Measurements from ENCODE around the gene PRKCE. TPM values are rescaled to one million over a fixed set of nuclear protein-coding genes. Genes with fewer than 3 reads are reported as not detected.

PRKCE gene
- total RNA-seq, 1 experiment from 2014 or later, result 2.4 TPM

DNA sequence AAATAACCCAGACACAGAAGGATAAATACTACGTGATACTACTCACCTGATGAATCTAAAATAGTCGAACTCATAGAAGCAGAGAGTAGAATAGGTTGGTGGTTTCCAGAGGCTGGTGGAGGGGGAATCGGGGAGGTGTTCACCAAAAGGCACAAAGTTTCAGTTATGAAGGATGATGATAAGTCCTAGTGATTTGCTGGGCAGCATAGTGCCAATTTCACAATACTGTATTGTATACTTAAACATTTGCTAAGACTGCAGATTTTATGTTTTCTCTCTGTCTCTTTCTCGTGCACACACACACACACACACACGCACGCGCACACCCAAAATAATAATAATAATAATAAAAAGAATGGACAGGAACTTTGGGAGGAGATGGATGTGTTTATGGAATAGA is 425.4 kb downstream of the PRKCE start:
- Histone ChIP-seq H3K9me3 (ENCODE audit: low read depth, low read length, poor library complexity, severe bottlenecking) (no peaks in the 10 kb centered on the region), H3K27me3 (replicated peaks; ENCODE audit: insufficient read depth, low read depth, low read length, poor library complexity) (no peaks in the 10 kb centered on the region), H3K27ac (ENCODE audit: low read depth, low read length, poor library complexity, severe bottlenecking) (no peak overlapping the region), H3K4me3 (ENCODE audit: low read depth, low read length, poor library complexity, severe bottlenecking) (no peak overlapping the region), H3K4me1 (ENCODE audit: insufficient read depth, low read length, poor library complexity, severe bottlenecking) (no peaks in the 10 kb centered on the region), H3K36me3 (ENCODE audit: insufficient read depth, low read length, poor library complexity, severe bottlenecking) (no peaks in the 10 kb centered on the region)
- no peak for DNase-seq (ENCODE audit: low spot score)
- TF ChIP-seq, protein P1, sequence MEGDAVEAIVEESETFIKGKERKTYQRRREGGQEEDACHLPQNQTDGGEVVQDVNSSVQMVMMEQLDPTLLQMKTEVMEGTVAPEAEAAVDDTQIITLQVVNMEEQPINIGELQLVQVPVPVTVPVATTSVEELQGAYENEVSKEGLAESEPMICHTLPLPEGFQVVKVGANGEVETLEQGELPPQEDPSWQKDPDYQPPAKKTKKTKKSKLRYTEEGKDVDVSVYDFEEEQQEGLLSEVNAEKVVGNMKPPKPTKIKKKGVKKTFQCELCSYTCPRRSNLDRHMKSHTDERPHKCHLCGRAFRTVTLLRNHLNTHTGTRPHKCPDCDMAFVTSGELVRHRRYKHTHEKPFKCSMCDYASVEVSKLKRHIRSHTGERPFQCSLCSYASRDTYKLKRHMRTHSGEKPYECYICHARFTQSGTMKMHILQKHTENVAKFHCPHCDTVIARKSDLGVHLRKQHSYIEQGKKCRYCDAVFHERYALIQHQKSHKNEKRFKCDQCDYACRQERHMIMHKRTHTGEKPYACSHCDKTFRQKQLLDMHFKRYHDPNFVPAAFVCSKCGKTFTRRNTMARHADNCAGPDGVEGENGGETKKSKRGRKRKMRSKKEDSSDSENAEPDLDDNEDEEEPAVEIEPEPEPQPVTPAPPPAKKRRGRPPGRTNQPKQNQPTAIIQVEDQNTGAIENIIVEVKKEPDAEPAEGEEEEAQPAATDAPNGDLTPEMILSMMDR (conservative IDR thresholded peaks at IDR 0.05; ENCODE audit: low read depth, low read length), result no peak
- TF ChIP-seq EZH2 (IDR thresholded peaks at IDR 0.05; ENCODE audit: borderline replicate concordance, low read depth, low read length, poor library complexity, severe bottlenecking), result no peak
- intact Hi-C loops (cut with micrococcal nuclease; ENCODE audit: unreplicated experiment), result no loop called here
- POLR2A ChIA-PET (ENCODE audit: low non-redundant PET), result no interaction called here
- CTCF ChIA-PET, result no interaction called here
- no TSS peak for BruUV-seq (replicated peaks)

DNA sequence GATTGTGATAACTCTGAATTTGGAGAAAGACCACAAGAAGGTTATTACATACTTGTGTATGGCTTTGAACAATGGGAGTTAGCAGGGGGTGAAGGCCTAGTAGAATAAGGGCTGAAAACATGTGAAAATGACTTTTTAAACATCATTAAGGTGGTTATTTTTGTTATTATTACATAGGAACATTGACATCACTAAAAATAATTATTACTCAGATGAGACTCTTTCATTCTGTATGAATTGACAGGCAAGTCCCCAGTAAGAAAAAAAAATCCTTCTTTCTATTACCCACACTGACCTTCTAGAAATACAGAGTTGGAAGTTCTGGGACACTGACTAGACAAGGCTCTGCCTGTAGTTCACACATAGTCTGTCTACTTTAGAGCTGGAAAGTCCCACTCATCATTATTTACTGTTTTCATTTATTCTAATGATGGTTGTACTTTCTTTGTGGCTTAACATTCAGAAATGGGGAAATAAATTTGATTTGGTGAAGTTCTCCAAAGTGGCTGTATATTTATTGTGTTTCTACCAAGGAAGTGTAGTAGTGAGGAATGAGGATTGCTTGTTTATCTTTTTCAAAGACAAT is 426.1 kb downstream of the PRKCE start:
- Histone ChIP-seq H3K27ac (ENCODE audit: low read depth, low read length, poor library complexity, severe bottlenecking) (no peak overlapping the region), H3K27me3 (replicated peaks; ENCODE audit: insufficient read depth, low read depth, low read length, poor library complexity) (no peaks in the 10 kb centered on the region), H3K4me1 (ENCODE audit: insufficient read depth, low read length, poor library complexity, severe bottlenecking) (no peaks in the 10 kb centered on the region), H3K9me3 (ENCODE audit: low read depth, low read length, poor library complexity, severe bottlenecking) (no peaks in the 10 kb centered on the region), H3K4me3 (ENCODE audit: low read depth, low read length, poor library complexity, severe bottlenecking) (no peak overlapping the region), H3K36me3 (ENCODE audit: insufficient read depth, low read length, poor library complexity, severe bottlenecking) (no peaks in the 10 kb centered on the region)
- intact Hi-C loops (cut with micrococcal nuclease; ENCODE audit: unreplicated experiment), result no loop called here
- DNase-seq (ENCODE audit: low spot score), result no peak
- ChIA-PET POLR2A (ENCODE audit: low non-redundant PET) (interaction anchor here (0.6 kb wide), 1 partner anchor 303 kb away, joined by 4 read pairs; no protein-coding TSS in a partner anchor), CTCF (no interaction called here)
- no peak for TF ChIP-seq EZH2 (IDR thresholded peaks at IDR 0.05; ENCODE audit: borderline replicate concordance, low read depth, low read length, poor library complexity, severe bottlenecking)
- TF ChIP-seq, protein P1 (conservative IDR thresholded peaks at IDR 0.05; ENCODE audit: low read depth, low read length), result no peak
- BruUV-seq (replicated peaks), result no TSS peak

DNA sequence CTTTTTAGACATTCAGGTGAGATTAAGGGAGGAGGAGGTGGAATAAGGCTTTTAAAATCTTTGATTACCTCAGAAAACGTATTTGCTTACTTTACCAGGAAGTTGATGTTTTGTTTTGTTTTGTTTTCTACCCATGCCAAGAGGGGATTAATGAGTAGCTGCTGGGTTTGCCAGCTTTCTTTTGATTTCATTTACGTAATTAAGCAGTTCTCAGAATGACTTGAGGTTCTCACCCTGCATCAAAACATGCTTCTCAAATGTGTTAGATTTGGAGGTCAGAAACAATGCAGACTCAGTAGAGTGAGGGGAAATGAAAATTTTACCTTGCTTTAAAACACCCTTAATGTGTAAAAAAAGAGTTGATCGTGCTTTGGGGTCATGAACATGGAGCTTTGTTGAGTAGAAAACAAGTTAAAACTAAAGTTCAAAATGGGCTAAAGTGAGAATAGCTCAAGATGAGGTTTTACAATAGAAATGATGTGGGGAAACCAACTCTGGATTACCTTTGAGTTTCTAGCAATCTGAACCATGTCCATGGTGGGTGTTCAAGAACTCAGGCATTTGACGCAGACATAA is 428.6 kb downstream of the PRKCE start:
- POLR2A ChIA-PET (ENCODE audit: low non-redundant PET), result no interaction called here
- DNase-seq (ENCODE audit: low spot score), result no peak
- H3K9me3 ChIP-seq (ENCODE audit: low read depth, low read length, poor library complexity, severe bottlenecking), result no peaks in the 10 kb centered on the region
- TF ChIP-seq, protein P1 (conservative IDR thresholded peaks at IDR 0.05; ENCODE audit: low read depth, low read length), result no peak
- TF ChIP-seq EZH2 (IDR thresholded peaks at IDR 0.05; ENCODE audit: borderline replicate concordance, low read depth, low read length, poor library complexity, severe bottlenecking), result no peak
- no peaks in the 10 kb centered on the region for H3K27me3 ChIP-seq (replicated peaks; ENCODE audit: insufficient read depth, low read depth, low read length, poor library complexity)
- H3K4me1 ChIP-seq (ENCODE audit: insufficient read depth, low read length, poor library complexity, severe bottlenecking), result no peaks in the 10 kb centered on the region
- H3K36me3 ChIP-seq (ENCODE audit: insufficient read depth, low read length, poor library complexity, severe bottlenecking), result no peaks in the 10 kb centered on the region
- no TSS peak for BruUV-seq (replicated peaks)
- no peak overlapping the region for H3K27ac ChIP-seq (ENCODE audit: low read depth, low read length, poor library complexity, severe bottlenecking)
- no peak overlapping the region for H3K4me3 ChIP-seq (ENCODE audit: low read depth, low read length, poor library complexity, severe bottlenecking)
- intact Hi-C loops (cut with micrococcal nuclease; ENCODE audit: unreplicated experiment), result no loop called here
- CTCF ChIA-PET, result no interaction called here
